ENCODE data around the gene GREB1.

GREB1 gene

GRCh38 chr2:11591091-11591490, 57.2 kb downstream of the GREB1 start:
- DNase-seq (ENCODE audit: low read depth), result no peak
- no peak overlapping the region for H3K4me3 ChIP-seq (ENCODE audit: low read depth, low read length)
- no peak for TF ChIP-seq CTCF (IDR thresholded peaks at IDR 0.05; ENCODE audit: low read depth, low read length, missing control alignments)

- no peak for DNase-seq (ENCODE audit: low read depth)
- TF ChIP-seq CTCF (IDR thresholded peaks at IDR 0.05; ENCODE audit: low read depth, low read length, missing control alignments), result no peak
- no peak overlapping the region for H3K4me3 ChIP-seq (ENCODE audit: low read depth, low read length)
Measured at GRCh38 chr2:11592671-11593574, 59.1 kb downstream of the GREB1 start.

GRCh38 chr2:11596801-11597200, 63.0 kb downstream of the GREB1 start:
- H3K4me3 ChIP-seq (ENCODE audit: low read depth, low read length), result no peak overlapping the region
- no peak for DNase-seq (ENCODE audit: low read depth)
- TF ChIP-seq CTCF (IDR thresholded peaks at IDR 0.05; ENCODE audit: low read depth, low read length, missing control alignments), result no peak

- TF ChIP-seq CTCF (IDR thresholded peaks at IDR 0.05; ENCODE audit: low read depth, low read length, missing control alignments), result no peak
- H3K4me3 ChIP-seq (ENCODE audit: low read depth, low read length), result no peak overlapping the region
- no peak for DNase-seq (ENCODE audit: low read depth)
Measured at GRCh38 chr2:11597538-11598225, 63.8 kb downstream of the GREB1 start.

- H3K4me3 ChIP-seq (ENCODE audit: low read depth, low read length), result no peak overlapping the region
- DNase-seq (ENCODE audit: low read depth), result no peak
- TF ChIP-seq CTCF (IDR thresholded peaks at IDR 0.05; ENCODE audit: low read depth, low read length, missing control alignments), result no peak
Measured at GRCh38 chr2:11598228-11598731, 64.4 kb downstream of the GREB1 start.

- no peak overlapping the region for H3K4me3 ChIP-seq (ENCODE audit: low read depth, low read length)
- TF ChIP-seq CTCF (IDR thresholded peaks at IDR 0.05; ENCODE audit: low read depth, low read length, missing control alignments), result no peak
- DNase-seq (ENCODE audit: low read depth), result no peak
Measured at GRCh38 chr2:11602563-11603204, 68.8 kb downstream of the GREB1 start.
